ENCODE data around the gene CD79B.
"Not testable (repeated sequence)": the region's sequence is repeated elsewhere in the genome, so short reads cannot be mapped to it uniquely, and the experiment has no call there.

CD79B gene

DNA sequence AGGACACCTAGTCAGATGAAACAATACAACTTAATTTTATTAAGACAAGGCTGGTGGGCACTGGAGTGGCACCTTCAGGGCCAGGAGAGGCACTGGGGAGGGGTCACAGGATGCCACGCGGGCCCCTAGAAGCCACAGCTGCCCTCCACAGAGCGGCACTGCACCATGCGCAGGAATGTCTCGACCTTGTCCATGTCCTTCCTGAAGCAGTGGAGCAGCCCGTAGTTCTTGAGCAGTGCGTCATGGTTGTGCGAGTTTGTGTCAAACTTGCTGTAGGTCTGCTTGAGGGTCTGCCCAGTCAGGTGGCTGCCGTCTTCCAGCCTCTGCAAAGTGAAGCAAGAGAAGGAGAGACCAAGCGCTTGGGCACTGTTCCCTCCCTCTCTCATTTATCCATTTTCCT lies 22.5 kb downstream of the CD79B start:
- not testable (repeated sequence) for DNase-seq

DNA sequence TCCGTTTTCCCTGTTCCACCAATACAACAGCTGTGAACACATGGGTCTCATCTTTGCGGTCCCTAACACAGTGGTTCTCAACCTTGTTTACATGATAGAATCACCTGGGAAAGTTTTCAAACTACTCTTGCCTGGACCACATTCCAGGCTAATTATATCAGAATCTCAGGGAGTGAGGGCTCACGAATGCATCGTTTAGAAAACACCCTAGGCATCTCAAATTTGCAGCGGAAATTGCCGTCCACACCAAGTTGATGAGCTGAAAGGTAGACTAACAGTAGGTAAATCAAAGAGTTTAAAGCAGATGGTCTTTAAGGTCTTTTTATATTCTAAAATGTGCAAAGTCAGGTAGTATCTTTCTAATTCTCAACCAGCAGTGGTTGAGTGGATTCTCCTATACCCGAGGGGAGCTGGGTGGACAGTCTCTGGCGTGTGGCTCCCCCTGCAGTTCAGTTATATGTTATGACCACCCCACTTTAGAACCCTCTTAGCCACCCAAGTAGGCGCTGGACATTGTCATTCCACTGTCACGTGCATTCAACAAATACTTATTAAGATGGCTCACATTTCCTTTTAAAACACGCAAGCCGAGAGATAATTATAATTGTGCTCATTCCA lies 24.9 kb downstream of the CD79B start:
- DNase-seq, result peak; percentile 13

DNA sequence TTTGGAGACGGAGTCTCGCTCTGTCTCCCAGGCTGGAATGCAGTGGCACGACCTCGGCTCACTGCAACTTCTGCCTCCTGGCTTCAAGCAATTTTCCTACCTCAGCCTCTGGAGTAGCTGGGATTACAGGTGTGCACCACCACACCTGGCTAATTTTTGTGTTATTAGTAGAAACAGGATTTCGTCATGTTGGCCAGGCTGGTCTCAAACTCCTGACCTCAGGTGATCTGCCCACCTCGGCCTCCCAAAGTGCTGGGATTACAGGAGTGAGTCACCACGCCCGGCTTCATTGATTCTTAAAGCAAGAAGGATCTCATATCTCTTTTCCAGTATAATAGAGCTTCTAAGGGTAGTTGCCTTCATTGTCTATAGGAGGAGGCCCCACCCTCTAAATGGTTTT lies 27.3 kb downstream of the CD79B start:
- DNase-seq, result not testable (repeated sequence)

DNA sequence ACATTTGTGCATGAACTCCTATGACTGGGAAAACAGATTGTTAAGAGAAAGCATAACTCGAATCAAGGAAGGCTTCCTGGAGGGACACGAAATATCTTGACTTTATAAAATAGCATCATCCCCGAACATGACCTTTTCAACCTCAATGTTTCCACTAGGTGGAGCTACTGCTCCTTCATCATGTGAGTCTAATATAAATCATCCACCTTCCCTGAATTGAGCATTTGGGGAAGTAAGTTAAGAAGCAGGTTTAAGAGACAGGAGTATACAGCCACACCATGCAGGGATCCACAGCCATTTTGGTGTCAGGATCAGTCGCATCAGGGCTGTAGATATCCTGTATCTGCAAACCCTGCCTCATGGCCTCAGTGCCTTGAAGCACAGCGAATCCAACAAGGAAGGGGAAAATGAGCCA lies 28.3 kb downstream of the CD79B start:
- peak; percentile 67 for DNase-seq

DNA sequence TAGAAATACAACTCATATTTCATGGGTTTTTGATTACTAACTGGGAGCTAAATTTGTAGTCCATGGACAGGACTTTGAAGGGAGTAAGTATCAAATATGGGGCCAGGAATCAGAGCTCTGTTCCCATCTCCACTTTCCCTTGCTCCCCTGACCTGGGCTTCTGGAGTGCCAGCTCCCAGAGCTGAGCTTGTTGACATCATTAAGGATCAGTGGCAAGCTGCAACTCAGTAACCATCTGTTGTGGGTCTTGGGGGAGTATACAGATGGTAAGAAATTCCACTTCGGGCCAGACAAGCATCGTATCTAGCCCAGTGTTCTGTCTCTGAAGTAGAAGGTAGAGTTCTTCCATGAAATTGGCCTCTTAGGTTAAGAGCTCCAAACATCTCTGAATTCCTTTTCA lies 30.2 kb downstream of the CD79B start:
- not testable (repeated sequence) for DNase-seq

DNA sequence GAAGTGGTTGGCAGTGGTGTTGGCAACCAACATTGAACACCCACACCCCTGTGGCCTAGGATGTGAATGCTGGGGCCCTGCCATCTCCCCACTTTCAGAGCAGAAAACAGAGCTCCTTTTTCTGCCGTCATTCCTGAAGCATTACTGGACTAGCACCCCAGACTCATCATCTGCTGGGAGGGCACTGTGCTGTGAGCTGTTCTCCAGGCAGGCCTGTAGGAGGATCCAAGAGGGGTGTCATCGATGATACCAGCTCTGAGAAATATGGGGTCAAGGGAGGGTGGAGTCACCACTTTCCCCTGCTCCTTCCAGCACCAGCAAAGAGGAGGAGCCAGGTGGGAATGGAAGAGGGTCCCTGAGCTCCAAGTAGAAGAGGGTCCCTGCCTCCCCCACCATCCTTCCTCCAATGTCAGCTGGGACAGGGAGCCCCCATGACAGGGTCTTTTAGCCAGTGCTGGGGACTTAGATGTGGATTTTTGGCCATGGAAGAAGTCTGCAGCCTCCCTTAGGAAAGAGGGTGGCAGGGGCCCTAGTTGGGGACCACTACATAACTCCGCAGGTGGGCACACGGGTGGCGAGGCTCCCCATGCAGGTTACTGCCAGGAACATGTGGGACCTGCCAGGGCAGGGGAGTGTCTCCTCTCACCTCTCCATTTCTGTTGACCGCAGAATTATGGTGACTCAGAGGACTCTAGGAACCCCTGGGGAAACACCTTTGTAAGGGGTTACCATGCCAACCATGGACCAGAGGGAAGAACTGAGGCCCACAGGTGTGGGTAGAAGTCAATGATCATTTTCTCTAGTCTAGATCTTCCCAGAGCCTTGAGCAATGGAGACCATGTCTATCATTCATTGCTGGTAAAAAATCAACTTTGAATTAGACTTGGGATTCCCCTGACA lies 33.0 kb downstream of the CD79B start:
- peak; percentile 37 for DNase-seq

DNA sequence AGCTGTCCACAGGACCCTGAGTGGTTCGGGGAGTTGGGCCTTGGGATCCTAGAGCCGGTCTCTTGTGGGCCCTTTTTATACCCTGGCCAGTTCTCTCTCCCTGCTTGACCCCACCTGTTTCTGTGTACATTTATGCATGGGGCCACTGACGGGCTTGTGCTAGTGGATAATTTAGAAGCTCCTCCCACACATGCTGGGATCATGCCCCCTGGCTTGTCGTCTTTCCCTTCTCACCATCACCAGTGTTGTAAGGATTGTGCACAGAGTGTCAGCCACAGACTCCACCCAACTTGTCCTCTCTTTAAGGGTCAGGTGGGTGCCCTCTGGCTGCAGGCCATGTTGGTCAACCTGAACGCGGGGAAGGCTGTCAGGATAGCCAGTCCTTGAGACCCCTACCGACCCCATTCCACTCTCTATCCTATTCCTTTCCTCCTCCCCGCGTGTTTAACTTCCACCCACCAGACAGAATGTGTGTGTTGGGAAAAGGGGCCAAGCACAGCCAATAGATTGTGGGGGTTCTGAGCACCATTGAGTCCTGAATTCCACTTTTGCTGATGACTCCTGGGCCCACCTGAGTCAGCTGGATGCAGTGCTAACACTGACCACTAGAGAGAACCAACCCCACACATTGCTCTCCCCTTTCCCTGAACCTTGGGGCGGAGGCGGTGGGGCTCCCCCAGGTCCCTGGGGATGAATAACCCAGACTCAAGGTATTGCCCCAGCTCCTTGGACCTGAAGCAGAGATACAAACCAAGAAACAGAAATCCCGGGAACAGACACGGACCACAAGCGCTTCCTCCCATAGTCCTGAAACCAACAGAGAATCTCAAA lies 35.4 kb downstream of the CD79B start, which contains the start of gene CSH1:
Gene CSH1, minus strand, starts transcription at position 51 of the 831 bp plus-strand sequence. CDS start 63 bp downstream, outside the sequence.
- DNase-seq, result not testable (repeated sequence)

DNA sequence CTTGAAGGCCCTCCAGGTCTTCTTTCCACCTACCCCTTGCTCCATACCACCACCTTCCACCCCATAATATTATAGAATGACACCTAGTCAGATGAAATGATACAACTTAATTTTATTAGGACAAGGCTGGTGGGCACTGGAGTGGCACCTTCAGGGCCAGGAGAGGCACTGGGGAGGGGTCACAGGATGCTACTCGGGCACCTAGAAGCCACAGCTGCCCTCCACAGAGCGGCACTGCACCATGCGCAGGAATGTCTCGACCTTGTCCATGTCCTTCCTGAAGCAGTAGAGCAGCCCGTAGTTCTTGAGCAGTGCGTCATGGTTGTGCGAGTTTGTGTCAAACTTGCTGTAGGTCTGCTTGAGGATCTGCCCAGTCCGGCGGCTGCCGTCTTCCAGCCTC lies 37.3 kb downstream of the CD79B start:
- DNase-seq, result not testable (repeated sequence)

DNA sequence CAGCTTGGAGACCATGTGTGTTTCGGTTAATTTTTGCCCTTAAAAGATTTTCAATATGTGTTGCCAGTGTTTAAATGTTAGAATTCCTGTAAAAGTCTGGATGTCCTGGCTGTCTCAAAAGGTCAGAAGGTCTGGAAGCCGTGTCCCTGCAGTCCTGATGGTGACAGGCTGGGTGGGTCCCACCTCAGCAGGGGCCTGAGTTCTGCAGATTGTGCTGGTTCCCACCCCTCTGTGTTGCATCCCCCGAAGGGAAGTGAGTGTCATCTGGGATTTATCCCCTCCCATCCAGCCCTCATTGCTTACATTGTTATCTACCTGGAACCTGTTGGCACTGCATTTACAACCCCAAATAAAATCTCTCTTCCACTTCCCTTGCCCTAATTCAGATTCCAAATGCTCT lies 38.1 kb downstream of the CD79B start:
- not testable (repeated sequence) for DNase-seq

DNA sequence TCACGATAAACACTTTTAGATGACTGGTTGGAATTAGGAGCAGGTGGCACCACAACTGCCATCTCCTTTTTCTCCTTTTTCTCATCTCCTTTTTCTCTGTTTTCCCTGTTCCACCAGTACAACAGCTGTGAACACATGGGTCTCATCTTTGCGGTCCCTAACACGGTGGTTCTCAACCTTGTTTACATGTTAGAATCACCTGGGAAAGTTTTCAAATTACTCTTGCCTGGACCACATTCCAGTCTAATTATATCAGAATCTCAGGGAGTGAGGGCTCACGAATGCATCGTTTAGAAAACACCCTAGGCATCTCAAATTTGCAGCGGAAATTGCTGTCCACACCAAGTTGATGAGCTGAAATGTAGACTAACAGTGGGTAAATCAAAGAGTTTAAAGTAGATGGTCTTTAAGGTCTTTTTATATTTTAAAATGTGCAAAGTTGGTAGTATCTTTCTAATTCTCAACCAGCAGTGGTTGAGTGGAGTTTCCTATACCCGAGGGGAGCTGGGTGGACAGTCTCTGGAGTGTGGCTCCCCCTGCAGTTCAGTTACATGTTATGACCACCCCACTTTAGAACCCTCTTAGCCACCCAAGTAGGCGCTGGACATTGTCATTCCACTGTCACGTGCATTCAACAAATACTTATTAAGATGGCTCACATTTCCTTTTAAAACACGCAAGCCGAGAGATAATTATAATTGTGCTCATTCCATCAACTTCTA lies 39.7 kb downstream of the CD79B start:
- not testable (repeated sequence) for DNase-seq

DNA sequence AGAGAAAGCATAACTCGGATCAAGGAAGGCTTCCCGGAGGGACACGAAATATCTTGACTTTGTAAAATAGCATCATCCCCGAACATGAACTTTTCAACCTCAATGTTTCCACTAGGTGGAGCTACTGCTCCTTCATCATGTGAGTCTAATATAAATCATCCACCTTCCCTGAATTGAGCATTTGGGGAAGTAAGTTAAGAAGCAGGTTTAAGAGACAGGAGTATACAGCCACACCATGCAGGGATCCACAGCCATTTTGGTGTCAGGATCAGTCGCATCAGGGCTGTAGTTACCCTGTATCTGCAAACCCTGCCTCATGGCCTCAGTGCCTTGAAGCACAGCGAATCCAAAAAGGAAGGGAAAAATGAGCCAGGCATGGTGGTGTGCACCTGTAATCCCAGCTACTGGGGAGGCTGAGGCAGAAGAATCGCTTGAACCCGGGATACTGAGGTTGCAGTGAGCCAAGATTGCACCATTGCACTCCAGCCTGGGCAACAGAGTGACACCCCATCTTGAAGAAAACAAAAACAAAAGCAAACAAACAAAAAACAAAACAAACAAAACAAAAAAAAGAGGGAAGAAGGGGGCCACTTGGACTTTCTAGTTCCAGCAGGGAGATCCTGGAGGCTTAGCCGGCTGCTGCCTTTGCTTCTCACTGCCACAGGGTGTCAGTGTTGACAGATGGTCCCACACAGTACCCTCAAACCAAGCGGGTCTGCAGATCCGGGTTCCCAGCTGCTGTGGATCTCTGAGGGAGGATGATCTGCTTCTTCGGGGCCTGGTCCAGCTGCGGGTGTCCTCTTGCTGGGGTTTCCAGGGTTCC lies 42.9 kb downstream of the CD79B start:
- DNase-seq, result peak; percentile 41

DNA sequence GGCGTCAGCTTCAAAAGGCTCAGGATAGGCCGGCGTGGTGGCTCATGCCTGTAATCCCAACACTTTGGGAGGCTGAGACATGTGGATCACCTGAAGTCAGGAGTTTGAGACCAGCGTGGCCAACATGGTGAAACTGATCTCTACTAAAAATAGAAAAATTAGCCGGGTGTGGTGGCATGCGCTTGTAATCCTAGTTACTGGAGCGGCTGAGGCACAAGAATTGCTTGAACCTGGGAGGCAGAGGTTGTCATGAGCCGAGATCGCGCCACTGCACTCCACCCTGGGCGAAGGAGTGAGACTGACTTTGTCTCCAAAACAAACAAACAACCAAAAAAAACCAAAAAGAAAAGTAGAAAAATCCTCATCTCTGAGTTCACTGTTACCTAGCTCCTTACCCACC lies 47.0 kb downstream of the CD79B start:
- not testable (repeated sequence) for DNase-seq

DNA sequence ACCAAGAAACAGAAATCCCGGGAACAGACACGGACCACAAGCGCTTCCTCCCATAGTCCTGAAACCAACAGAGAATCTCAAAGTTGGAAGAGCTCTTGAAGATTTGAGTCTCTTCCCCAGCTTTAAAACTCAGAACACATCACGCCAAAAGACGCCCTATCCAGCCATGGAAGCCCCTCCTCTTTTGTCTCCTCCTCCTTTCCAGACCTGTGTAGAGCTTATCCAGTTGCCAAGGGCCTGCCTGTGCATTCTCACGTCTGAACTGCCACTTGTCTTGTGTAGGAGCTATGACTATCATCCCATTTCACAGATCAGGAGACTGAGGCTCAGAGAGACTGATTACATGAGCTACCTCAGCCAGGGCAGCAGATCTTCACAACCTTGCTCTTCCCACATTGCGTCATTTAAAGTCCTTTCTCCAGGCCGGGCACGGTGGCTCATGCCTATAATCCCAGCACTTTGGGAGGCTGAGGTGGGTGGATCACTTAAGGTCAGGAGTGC lies 49.5 kb downstream of the CD79B start:
- DNase-seq, result not testable (repeated sequence)

DNA sequence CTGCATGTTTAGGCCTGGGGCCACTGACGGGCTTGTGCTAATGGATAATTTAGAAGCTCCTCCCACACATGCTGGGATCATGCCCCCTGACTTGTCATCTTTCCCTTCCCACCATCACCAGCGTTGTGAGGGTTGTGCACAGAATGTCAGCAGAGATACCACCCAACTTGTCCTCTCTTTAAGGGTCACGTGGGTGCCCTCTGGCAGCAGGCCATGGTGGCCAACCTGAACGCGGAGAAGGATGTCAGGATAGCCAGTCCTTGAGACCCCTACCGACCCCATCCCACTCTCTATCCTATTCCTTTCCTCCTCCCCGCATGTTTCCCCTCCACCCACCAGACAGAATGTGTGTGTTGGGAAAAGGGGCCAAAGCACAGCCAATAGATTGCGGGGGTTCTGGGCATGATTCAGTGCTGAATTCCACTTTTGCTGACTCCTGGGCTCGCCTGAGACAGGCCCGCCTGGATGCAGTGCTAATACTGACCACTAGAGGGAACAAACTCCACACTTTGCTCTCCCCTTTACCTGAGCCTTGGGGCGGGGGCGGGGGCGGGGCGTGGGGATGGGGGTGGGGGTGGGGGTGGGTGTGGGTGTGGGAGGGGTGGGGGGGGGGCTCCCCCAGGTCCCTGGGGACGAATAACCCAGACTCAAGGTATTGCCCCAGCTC lies 50.1 kb downstream of the CD79B start, which contains the start of gene GH2:
Gene GH2, minus strand, starts transcription at position 10 of the 667 bp plus-strand sequence. CDS start 143 bp downstream, outside the sequence.
- peak; percentile 74 for DNase-seq

DNA sequence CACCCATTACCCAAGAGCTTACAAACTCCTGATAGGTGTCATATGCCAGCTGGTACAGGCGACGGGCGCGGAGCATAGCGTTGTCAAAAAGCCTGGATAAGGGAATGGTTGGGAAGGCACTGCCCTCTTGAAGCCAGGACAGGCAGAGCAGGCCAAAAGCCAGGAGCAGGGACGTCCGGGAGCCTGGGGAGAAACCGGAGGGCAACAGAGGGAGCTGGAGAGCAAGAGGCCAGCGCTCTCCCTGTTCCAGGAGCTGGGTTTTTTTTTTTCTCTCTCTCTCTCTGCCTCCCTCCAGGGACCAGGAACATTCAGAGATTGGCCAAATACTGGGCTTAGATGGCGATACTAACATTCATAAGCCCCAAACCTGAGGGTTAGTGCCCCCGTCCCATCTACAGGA lies 50.8 kb downstream of the CD79B start:
- DNase-seq, result not testable (repeated sequence)

DNA sequence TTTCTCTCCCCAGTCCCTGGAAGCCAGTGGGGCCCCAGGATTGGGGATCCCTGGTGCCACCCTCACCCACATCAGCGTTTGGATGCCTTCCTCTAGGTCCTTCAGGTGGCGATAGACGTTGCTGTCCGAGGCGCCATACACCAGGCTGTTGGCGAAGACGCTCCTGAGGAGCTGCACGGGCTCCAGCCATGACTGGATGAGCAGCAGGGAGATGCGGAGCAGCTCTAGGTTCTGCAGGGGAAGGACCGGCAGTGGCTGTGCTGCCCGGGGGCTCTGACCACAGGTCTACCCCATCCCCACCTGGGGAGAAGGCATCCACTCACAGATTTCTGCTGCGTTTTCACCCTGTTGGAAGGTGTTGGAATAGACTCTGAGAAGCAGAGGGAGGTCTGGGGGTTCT lies 51.4 kb downstream of the CD79B start:
- DNase-seq, result no peak
